B cell (primary cell): Measurements from ENCODE around the gene ZNF554. TPM values are rescaled to one million over a fixed set of nuclear protein-coding genes. Genes with fewer than 3 reads are reported as not detected.

Experiments
- ATAC-seq: fragments of 200-7000 bp; cut with Tn5 transposase; one replicate; pipeline ENCODE4 v1.10.0; 2021; ENCODE audit warnings: low read depth, mild to moderate bottlenecking, moderate number of reproducible peaks, moderate library complexity
- CTCF ChIA-PET: fragments of 350-600 bp; sonication (Branson Sonifier 250); formaldehyde crosslinking; loops from one replicate; lab custom pipeline; 2021; ENCODE audit warnings: antibody characterized with exemption, inconsistent platforms; lab: Charles Lee
- POLR2A ChIA-PET: fragments of 350-600 bp; sonication (Branson Sonifier 250); formaldehyde crosslinking; loops from one replicate; lab custom pipeline; 2021; ENCODE audit warnings: antibody characterized with exemption; lab: Charles Lee
- DNase-seq: peaks from one replicate; pipeline ENCODE4 v3.0.0; 2013
- H2AFZ ChIP-seq: 2 replicates; pipeline ENCODE4 v1.6.1; 2012; ENCODE audit warnings: mild to moderate bottlenecking, low read depth, low read length; ENCODE audit not compliant: insufficient read depth, poor library complexity, severe bottlenecking
- H3K27ac ChIP-seq, 2 donors: 1 replicate in 1 of 2; 2 replicates in 1 of 2; pipeline ENCODE4 v1.5.1; 2012 to 2013; ENCODE audit warnings: low read length in 2 of 2, mild to moderate bottlenecking in 2 of 2, moderate library complexity in 1 of 2
- H3K27me3 ChIP-seq, 4 experiments: fragments of 200-600 bp in 1 of 4; sonication (generic) in 1 of 4; replicated peaks in 1 of 4; 1 replicate in 2 of 4; 2 replicates in 2 of 4; pipeline versions ENCODE4 v1.6.1 to v1.7.0; 2013 to 2016; ENCODE audit warnings: low read length in 3 of 4, mild to moderate bottlenecking in 2 of 4, mixed read lengths in 1 of 4, moderate library complexity in 1 of 4; ENCODE audit not compliant: insufficient read depth in 4 of 4, control insufficient read depth in 3 of 4; ENCODE audit errors: control extremely low read depth in 1 of 4
- H3K36me3 ChIP-seq, 2 experiments: replicated peaks in 1 of 2; 1 replicate in 1 of 2; 2 replicates in 1 of 2; pipeline versions ENCODE4 v1.6.1 to v1.7.1; 2013; ENCODE audit warnings: low read length in 1 of 2; ENCODE audit not compliant: insufficient read depth in 2 of 2, control insufficient read depth in 1 of 2; ENCODE audit errors: control extremely low read depth in 1 of 2, extremely low read depth in 1 of 2
- H3K4me1 ChIP-seq, 2 donors: fragments of 200-600 bp in 1 of 2; sonication (generic) in 1 of 2; 1 replicate in 1 of 2; 2 replicates in 1 of 2; pipeline versions ENCODE4 v1.5.1 to v1.6.1; 2013 to 2017; ENCODE audit warnings: low read length in 2 of 2; ENCODE audit not compliant: control insufficient read depth in 2 of 2, insufficient read depth in 2 of 2
- H3K4me2 ChIP-seq: replicated peaks from 2 replicates; pipeline ENCODE3; 2012; ENCODE audit warnings: mild to moderate bottlenecking, low read depth, low read length; ENCODE audit not compliant: poor library complexity, severe bottlenecking
- H3K4me3 ChIP-seq, 5 experiments: fragments of 200-600 bp in 1 of 5; sonication (generic) in 1 of 5; 1 replicate in 3 of 5; 2 replicates in 2 of 5; pipeline versions ENCODE4 v1.5.1 to v1.7.0; 2011 to 2016; ENCODE audit warnings: low read length in 4 of 5, mild to moderate bottlenecking in 4 of 5, low read depth in 2 of 5, control low read depth in 1 of 5, moderate library complexity in 1 of 5; ENCODE audit not compliant: insufficient read depth in 1 of 5; ENCODE audit errors: control extremely low read depth in 1 of 5, extremely low read depth in 1 of 5
- H3K79me2 ChIP-seq: fragments of 200-600 bp; sonication (generic); one replicate; pipeline ENCODE4 v1.6.0; 2016; ENCODE audit warnings: low read length; ENCODE audit not compliant: control insufficient read depth, insufficient read depth
- H3K9ac ChIP-seq: fragments of 200-600 bp; sonication (generic); 2 replicates; pipeline ENCODE4 v1.6.1; 2017; ENCODE audit warnings: mild to moderate bottlenecking, low read length, moderate library complexity
- H3K9me3 ChIP-seq, 3 donors: one replicate each; pipeline versions ENCODE4 v1.6.1 to v1.7.1; 2013; ENCODE audit warnings: low read length in 2 of 3; ENCODE audit not compliant: control insufficient read depth in 2 of 3, insufficient read depth in 1 of 3; ENCODE audit errors: control extremely low read depth in 1 of 3
- H4K20me1 ChIP-seq: 2 replicates; pipeline ENCODE4 v1.6.0; 2012; ENCODE audit warnings: mild to moderate bottlenecking, low read length; ENCODE audit not compliant: insufficient read depth, control insufficient read depth, poor library complexity, severe bottlenecking
- H3K27ac Mint-ChIP-seq: one replicate; pipeline ENCODE4 v1.8.0; 2021; ENCODE audit warnings: mixed read lengths
- H3K27me3 Mint-ChIP-seq: one replicate; pipeline ENCODE4 v1.8.0; 2021; ENCODE audit warnings: mixed read lengths
- H3K4me1 Mint-ChIP-seq: one replicate; pipeline ENCODE4 v1.8.0; 2021; ENCODE audit warnings: mixed read lengths
- H3K4me3 Mint-ChIP-seq: one replicate; pipeline ENCODE4 v1.8.0; 2021; ENCODE audit warnings: mixed read lengths
- H3K9me3 Mint-ChIP-seq: one replicate; pipeline ENCODE4 v1.8.0; 2022; ENCODE audit warnings: mixed read lengths; ENCODE audit not compliant: insufficient read depth
- CTCF ChIP-seq: fragments of 200-600 bp; IDR thresholded peaks from one replicate; pipeline ENCODE4 v1.8.0; 2022; ENCODE audit warnings: antibody characterized with exemption, mild to moderate bottlenecking
- EZH2 ChIP-seq: IDR thresholded peaks from 2 replicates; pipeline ENCODE4 v1.6.1; 2012; ENCODE audit warnings: borderline replicate concordance, low read depth, mild to moderate bottlenecking, moderate library complexity, low read length; ENCODE audit not compliant: insufficient read depth, poor library complexity, severe bottlenecking
- WGBS: methylation state at CpG from one replicate; pipeline ENCODE4 v1.1.5; 2013; ENCODE audit warnings: missing lambda C conversion rate; ENCODE audit not compliant: insufficient coverage; 5-methylcytosine and 5-hydroxymethylcytosine counted together
- intact Hi-C: fragments of 100-400 bp; cut with micrococcal nuclease; formaldehyde crosslinking; loops from one replicate; pipeline ENCODE4 v1.10.0; 2022
- polyA plus RNA-seq: library from polyadenylated mRNA; depleted of rRNA; stranded (reverse); fragments of >200 nt; gene quantifications from 2 replicates; pipeline ENCODE4 v1.2.3, GENCODE V29; 2012
- total RNA-seq, 2 donors: library from RNA; stranded (reverse); fragments of 120-200 nt in 1 of 2; gene quantifications; 1 replicate in 1 of 2; 2 replicates in 1 of 2; pipeline versions ENCODE4 v1.2.3 to v1.2.4, GENCODE V29; 2013 to 2022

ZNF554 gene
- total and polyA plus RNA-seq, 2 donors (not counting 1 experiment from before 2014, with no cell fraction given) = 2.8 to 5.9 TPM

DNA sequence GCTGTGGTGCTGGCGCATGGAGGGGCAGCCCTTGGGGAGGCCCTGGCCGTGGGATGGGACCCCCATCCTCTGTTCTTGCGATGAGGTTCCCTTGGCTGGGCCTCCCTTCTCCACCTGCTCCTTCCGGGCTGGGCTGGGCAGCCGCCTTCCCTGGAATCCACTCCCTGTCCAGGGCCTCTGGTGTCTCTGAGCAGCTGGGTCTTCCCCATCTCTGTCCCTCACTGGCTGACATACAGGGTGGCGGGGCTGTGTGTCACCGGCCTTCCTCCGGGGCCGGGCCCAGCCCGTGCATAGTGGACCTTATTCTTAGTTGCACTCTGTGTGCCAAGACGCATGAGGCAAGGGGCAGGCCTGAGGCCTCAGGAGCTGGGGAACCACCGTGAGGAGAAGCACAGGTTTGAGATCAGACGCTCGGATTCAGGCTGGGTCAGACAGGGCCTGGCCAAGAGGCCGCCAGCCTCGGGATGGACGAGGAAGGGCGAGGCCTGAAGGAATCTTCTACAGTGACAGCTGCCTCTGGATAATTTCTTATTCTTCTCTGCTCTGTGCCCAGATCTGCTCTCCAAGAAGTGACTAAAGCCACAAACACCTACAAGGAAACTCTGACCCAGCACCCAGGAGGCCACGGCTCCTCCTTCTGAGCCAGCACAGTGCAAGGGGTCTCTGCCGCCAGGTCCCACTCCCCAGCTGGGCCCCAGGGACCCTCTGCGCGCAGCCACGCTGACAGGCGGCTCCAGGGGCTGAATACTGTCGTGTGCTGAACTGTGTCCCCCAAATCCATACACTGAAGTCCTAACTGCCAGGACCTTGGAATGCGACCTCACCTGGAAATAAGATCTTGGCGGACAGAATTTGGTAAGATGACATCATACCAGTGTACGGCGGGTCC is 47.6 kb upstream of the ZNF554 start:
- Histone ChIP-seq H3K4me1 (peaks cover 11 to 27% of the 10 kb centered on the region in 2 donors), H3K4me3 (no peak overlapping the region), H3K4me2 (no peak overlapping the region), H3K27me3 (no peaks in the 10 kb centered on the region), H3K9ac (no peak overlapping the region), H3K27ac (no peak overlapping the region), H3K36me3 (peaks cover 0 to 29% of the 10 kb centered on the region in 2 experiments), H3K79me2 (peaks cover 83% of the 10 kb centered on the region), H4K20me1 (peaks cover 79% of the 10 kb centered on the region), H3K9me3 (no peaks in the 10 kb centered on the region), H2AFZ (no peak overlapping the region)
- Mint-ChIP-seq H3K4me1 (peaks cover 29% of the 10 kb centered on the region), H3K9me3 (no peaks in the 10 kb centered on the region), H3K27ac (no peak overlapping the region), H3K4me3 (no peak overlapping the region), H3K27me3 (no peaks in the 10 kb centered on the region)
- no peak for ATAC-seq
- TF ChIP-seq CTCF (no peak), EZH2 (no peak)
- POLR2A ChIA-PET = no interaction called here
- intact Hi-C loops = no loop called here
- 98% methylated on average over 29 of the region's 29 CpGs for WGBS
- CTCF ChIA-PET = interaction anchor here (1.0 kb wide), 1 partner anchor 124 kb away, joined by 4 read pairs; no protein-coding TSS in a partner anchor
- DNase-seq = no peak
